GM10248 (cell line): ENCODE data around the gene SPATA1.

ENCODE experiments used
- CTCF ChIA-PET: fragments of 300-600 bp; sonication (Branson Sonifier 250); formaldehyde crosslinking; extraction: SDS; loops from one replicate; lab custom pipeline; 2021; ENCODE audit warnings: antibody characterized with exemption; lab: Yijun Ruan, JAX
- POLR2A ChIA-PET: fragments of 350-650 bp; sonication (Branson Sonifier 250); formaldehyde crosslinking; extraction: SDS; loops from one replicate; lab custom pipeline; 2020; ENCODE audit warnings: antibody characterized with exemption; lab: Yijun Ruan, JAX
- DNase-seq: peaks from one replicate; pipeline ENCODE4 v3.0.0; 2012; ENCODE audit errors: extremely low spot score
- TF ChIP-seq, protein P1 (sequence below): IDR thresholded peaks from 2 replicates; pipeline ENCODE4 v1.5.1; 2012; ENCODE audit warnings: mild to moderate bottlenecking, low read depth; ENCODE audit errors: extremely low read depth, missing control alignments, control extremely low read depth

The SPATA1 gene

DNA sequence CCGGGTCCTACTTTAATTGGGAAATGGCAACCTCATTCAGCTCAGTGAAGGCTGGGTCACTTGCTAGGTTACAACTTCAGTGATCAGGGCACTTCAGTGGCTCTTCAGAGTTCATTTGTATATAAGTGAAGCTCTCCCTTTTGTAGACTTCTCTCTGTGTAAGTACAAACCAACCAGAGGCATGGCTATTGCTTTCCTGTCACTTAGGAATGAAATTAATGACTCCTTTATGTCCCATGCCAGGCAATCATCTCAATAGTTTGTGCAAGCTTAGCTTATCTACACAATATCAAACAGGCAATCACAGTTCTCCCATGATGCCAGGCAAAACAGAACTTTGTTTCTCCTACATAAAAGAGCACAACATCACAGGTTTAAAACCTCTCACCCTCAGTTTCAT, 90.8 kb downstream of the SPATA1 start:
- ChIA-PET POLR2A (interaction anchor here (0.5 kb wide), 1 partner anchor 304 kb away, joined by 5 read pairs; no protein-coding TSS in a partner anchor), CTCF (interaction anchor here (1.0 to 1.5 kb wide), 2 partner anchors 12 to 15 kb away, joined by 3 to 5 read pairs; no protein-coding TSS in a partner anchor)
- DNase-seq, result no peak

DNA sequence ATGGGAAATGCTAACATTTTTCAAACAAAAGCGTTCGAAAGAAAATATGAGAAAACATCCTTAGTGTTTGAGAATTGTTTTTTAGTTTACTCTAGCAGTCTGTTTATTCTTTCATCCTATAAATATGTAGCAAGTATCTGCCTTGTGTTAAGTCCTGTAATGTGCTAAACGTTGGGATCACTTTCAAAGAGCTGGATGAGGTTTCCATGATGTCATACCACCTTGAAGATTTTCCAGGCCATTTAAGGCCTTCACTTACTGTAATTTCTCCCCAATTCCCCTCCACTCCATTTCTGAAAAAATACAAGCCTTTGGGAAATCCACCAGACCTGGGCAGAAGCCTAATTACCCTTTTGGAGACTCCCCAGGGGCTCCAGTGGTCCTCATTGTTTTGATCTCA, 92.2 kb downstream of the SPATA1 start:
- TF ChIP-seq, protein P1, sequence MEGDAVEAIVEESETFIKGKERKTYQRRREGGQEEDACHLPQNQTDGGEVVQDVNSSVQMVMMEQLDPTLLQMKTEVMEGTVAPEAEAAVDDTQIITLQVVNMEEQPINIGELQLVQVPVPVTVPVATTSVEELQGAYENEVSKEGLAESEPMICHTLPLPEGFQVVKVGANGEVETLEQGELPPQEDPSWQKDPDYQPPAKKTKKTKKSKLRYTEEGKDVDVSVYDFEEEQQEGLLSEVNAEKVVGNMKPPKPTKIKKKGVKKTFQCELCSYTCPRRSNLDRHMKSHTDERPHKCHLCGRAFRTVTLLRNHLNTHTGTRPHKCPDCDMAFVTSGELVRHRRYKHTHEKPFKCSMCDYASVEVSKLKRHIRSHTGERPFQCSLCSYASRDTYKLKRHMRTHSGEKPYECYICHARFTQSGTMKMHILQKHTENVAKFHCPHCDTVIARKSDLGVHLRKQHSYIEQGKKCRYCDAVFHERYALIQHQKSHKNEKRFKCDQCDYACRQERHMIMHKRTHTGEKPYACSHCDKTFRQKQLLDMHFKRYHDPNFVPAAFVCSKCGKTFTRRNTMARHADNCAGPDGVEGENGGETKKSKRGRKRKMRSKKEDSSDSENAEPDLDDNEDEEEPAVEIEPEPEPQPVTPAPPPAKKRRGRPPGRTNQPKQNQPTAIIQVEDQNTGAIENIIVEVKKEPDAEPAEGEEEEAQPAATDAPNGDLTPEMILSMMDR, result no peak
- CTCF ChIA-PET, result interaction anchor here (1.0 kb wide), 1 partner anchor 22 kb away, joined by 4 read pairs; no protein-coding TSS in a partner anchor

More for the DNA sequence above, 90.8 kb downstream of the SPATA1 start:
- TF ChIP-seq, protein P1, result no peak

DNA sequence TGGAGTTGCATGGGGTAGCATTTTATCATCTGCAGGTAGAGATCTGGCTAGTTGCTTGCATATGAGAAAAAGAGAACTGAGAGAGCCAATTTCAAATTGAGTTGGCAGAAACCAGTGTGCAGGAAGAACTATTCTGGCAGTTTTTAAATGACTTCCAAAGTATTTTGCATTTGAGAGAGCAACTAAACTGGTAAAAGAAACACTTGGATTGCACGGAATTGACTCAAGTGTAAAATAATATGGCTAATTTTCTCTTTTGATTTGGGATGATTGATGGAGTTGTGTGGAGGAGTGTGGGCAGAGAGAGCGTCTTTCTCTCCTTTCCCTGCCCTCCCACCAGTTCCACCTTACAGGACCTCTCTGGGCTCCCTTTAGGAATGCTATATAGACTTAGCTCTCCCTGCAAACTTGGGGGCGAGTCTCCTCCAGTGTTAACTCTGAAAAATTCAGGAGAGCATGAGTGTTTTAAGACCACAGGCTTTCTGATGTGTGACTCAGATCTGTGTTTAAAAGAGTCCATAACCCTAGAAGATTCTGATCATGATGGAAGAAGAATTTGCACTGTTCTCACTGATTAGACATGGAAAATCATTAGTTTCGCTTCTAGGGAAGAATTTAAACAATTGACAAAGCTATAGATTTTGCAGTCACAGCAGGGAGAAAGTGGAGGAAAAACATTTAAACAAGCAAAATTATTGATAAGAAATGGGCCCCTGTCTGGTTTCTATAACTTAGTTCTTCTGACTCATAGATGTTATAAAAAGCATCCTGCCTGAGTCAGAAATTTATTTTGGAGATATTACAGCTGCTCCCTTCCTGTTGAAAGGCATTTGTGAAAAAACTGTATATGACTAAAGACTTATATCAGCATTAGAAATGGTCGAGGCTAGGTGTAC, 92.9 kb downstream of the SPATA1 start:
- TF ChIP-seq, protein P1, result no peak
- peak; percentile 40 for DNase-seq
- POLR2A ChIA-PET, result interaction anchor here (1.0 kb wide), 1 partner anchor 25 kb away, joined by 3 read pairs; the partner anchor contains the start of gene CTBS
- CTCF ChIA-PET, result interaction anchor here (1.0 to 1.8 kb wide), 3 partner anchors 9 to 25 kb away, joined by 3 to 5 read pairs (median 4); partner anchors contain the start of gene CTBS

More for the DNA sequence above, 92.2 kb downstream of the SPATA1 start:
- DNase-seq, result no peak
- POLR2A ChIA-PET, result no interaction called here

DNA sequence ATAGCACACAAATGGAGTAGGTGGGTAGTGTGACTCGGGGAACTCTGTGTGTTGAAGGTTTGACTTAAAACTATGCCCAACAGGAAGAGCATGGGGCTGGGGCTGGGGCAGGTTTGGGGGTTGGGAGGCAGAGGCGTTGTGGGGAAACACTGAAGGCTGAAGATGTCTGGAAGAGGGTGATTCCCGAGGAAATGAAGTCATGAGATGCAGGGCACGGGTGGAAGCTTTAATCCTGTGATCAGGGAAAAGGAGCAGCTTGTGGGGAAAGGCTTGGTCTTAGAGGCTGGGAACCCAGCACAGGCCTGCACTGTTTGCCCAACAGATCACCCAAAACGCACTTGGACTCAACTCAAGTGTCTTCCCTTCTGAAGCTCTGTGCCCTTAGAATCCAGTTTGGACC, 94.6 kb downstream of the SPATA1 start:
- TF ChIP-seq, protein P1, result no peak
- CTCF ChIA-PET, result interaction anchor here (1.2 to 2.9 kb wide), 4 partner anchors 9 to 158 kb away, joined by 4 to 12 read pairs (median 4); partner anchors contain the start of gene CTBS
- DNase-seq, result no peak
- POLR2A ChIA-PET, result no interaction called here

DNA sequence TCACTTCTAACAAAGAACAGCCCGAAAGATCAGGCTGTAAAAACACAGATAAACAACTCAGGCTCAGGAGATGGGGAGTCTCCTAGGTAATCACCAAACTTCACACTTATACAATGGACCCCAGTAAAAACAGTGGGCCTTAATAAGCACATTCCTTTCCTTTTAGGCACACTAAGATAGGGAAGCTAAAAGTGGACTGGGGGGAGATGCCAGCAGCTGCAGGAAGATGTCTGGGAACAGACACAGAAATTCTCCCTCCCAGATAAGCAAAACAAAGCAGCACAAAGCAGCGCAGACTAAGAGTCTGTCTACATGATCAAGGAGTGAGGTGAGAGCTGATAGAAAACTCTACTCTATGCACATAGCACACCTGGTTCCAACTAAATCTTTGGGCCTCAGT, 97.0 kb downstream of the SPATA1 start:
- CTCF ChIA-PET, result interaction anchor here (1.2 to 1.6 kb wide), 3 partner anchors 13 to 128 kb away, joined by 3 to 7 read pairs (median 4); no protein-coding TSS in a partner anchor
- DNase-seq, result no peak

More for the DNA sequence above, 97.0 kb downstream of the SPATA1 start:
- POLR2A ChIA-PET, result no interaction called here
- TF ChIP-seq, protein P1, result no peak
